ENCODE data around the gene SPINT1.

SPINT1 gene

DNA sequence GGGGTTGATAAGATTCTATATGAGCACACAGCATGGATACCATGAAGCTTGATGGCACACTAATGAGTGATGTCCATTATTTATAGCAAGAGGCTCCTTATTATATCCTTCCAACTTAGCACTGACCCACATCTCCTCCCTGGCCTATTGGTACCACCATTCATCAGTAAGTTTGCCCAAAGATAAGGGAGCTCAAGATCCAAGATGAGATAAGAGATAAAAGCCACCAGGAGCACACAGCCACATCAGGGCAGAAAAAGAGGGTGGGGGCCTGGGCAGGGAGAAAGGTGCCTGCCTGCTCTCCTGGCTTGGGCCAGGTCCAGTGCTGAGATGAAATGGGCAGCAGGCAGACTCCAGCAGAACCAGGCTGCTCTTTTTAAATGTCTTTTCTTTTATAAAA is 10.9 kb upstream of the SPINT1 start:
- no peak for TF ChIP-seq FOXP2 (optimal IDR thresholded peaks at IDR 0.05; ENCODE audit: borderline replicate concordance, extremely low read depth, extremely low read length, insufficient read depth)
- TF ChIP-seq SIN3A (IDR thresholded peaks at IDR 0.05; ENCODE audit: borderline replicate concordance, insufficient read depth, low read length), result no peak
- TF ChIP-seq TAF1 (IDR thresholded peaks at IDR 0.05; ENCODE audit: borderline replicate concordance, insufficient read depth, low read length), result no peak
- no peak for TF ChIP-seq POLR2AphosphoS5 (IDR thresholded peaks at IDR 0.05; ENCODE audit: low read depth, low read length)
- TF ChIP-seq, protein P1, sequence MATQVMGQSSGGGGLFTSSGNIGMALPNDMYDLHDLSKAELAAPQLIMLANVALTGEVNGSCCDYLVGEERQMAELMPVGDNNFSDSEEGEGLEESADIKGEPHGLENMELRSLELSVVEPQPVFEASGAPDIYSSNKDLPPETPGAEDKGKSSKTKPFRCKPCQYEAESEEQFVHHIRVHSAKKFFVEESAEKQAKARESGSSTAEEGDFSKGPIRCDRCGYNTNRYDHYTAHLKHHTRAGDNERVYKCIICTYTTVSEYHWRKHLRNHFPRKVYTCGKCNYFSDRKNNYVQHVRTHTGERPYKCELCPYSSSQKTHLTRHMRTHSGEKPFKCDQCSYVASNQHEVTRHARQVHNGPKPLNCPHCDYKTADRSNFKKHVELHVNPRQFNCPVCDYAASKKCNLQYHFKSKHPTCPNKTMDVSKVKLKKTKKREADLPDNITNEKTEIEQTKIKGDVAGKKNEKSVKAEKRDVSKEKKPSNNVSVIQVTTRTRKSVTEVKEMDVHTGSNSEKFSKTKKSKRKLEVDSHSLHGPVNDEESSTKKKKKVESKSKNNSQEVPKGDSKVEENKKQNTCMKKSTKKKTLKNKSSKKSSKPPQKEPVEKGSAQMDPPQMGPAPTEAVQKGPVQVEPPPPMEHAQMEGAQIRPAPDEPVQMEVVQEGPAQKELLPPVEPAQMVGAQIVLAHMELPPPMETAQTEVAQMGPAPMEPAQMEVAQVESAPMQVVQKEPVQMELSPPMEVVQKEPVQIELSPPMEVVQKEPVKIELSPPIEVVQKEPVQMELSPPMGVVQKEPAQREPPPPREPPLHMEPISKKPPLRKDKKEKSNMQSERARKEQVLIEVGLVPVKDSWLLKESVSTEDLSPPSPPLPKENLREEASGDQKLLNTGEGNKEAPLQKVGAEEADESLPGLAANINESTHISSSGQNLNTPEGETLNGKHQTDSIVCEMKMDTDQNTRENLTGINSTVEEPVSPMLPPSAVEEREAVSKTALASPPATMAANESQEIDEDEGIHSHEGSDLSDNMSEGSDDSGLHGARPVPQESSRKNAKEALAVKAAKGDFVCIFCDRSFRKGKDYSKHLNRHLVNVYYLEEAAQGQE (IDR thresholded peaks at IDR 0.05; ENCODE audit: insufficient read depth in 1 of 2, low read depth in 2 of 2, low read length in 2 of 2), result no peak

DNA sequence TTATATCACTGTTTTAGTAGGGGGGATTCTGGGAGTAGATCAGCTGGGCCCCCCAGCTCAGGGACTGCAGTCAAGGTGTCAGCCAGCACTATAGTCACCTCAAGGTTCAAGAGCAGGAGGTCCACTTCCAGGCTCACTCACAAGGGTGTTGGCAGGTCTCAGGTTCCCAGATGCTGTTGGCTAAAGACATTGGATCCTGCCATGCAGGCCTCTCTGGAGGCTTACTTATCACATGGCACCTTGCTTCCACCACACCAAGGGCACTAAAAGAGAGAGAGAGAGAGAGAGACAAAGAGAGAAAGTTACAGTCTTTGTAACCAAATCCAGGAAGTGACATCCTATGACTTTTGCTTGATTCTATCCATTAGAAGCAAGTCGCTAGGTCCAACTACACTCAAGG is 7.8 kb upstream of the SPINT1 start:
- TF ChIP-seq TAF1 (IDR thresholded peaks at IDR 0.05; ENCODE audit: borderline replicate concordance, insufficient read depth, low read length), result no peak
- no peak for TF ChIP-seq POLR2AphosphoS5 (IDR thresholded peaks at IDR 0.05; ENCODE audit: low read depth, low read length)
- no peak for TF ChIP-seq FOXP2 (optimal IDR thresholded peaks at IDR 0.05; ENCODE audit: borderline replicate concordance, extremely low read depth, extremely low read length, insufficient read depth)
- no peak for TF ChIP-seq SIN3A (IDR thresholded peaks at IDR 0.05; ENCODE audit: borderline replicate concordance, insufficient read depth, low read length)
- TF ChIP-seq, protein P1 (IDR thresholded peaks at IDR 0.05; ENCODE audit: insufficient read depth in 1 of 2, low read depth in 2 of 2, low read length in 2 of 2), result no peak

DNA sequence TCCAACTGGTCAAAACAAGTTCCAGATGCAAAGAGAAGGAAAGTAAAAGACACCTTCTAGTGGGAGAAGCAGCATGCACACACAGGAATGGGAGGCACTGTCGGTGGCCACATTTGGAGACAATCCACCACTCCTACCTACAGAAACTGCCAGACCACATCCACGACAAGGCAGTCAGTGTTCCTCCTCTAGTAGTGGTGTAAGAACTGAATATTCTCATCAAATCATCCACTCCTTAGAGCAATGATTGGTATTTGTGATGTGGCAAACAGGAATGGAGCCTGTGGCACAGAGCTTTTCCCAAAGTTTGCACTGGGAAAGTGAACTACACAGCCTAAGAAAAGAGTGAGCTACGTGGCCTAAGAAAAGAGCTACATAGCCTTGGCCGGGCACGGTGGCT is 5.1 kb upstream of the SPINT1 start:
- TF ChIP-seq SIN3A (IDR thresholded peaks at IDR 0.05; ENCODE audit: borderline replicate concordance, insufficient read depth, low read length) (no peak), POLR2AphosphoS5 (IDR thresholded peaks at IDR 0.05; ENCODE audit: low read depth, low read length) (no peak), TAF1 (IDR thresholded peaks at IDR 0.05; ENCODE audit: borderline replicate concordance, insufficient read depth, low read length) (no peak), FOXP2 (optimal IDR thresholded peaks at IDR 0.05; ENCODE audit: borderline replicate concordance, extremely low read depth, extremely low read length, insufficient read depth) (no peak)
- TF ChIP-seq, protein P1 (IDR thresholded peaks at IDR 0.05; ENCODE audit: insufficient read depth in 1 of 2, low read depth in 2 of 2, low read length in 2 of 2), result no peak

DNA sequence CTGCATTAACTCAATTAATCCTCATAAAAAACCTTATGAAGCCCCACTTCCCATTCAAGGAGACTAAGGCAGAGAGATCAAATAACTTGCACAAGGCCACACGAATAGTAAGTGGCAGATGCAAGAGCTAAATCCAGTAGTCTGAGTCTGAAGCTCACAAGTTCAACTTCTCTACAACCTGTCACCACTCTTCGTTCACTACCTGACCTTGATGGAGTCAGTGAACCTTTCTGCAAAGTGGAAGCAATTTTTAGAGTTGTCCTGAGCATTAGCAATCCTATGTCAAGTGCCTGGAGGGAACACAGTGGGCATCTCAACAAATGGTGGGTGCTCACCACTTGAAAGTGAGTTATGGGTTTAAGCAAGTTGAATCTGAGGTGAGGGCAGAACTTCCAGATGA is 2.1 kb upstream of the SPINT1 start:
- TF ChIP-seq SIN3A (IDR thresholded peaks at IDR 0.05; ENCODE audit: borderline replicate concordance, insufficient read depth, low read length), result no peak
- no peak for TF ChIP-seq FOXP2 (optimal IDR thresholded peaks at IDR 0.05; ENCODE audit: borderline replicate concordance, extremely low read depth, extremely low read length, insufficient read depth)
- TF ChIP-seq POLR2AphosphoS5 (IDR thresholded peaks at IDR 0.05; ENCODE audit: low read depth, low read length), result no peak
- TF ChIP-seq TAF1 (IDR thresholded peaks at IDR 0.05; ENCODE audit: borderline replicate concordance, insufficient read depth, low read length), result no peak
- TF ChIP-seq, protein P1 (IDR thresholded peaks at IDR 0.05; ENCODE audit: insufficient read depth in 1 of 2, low read depth in 2 of 2, low read length in 2 of 2), result no peak

All from PFSK-1 (cell line).